Smooth muscle cell (in vitro differentiated cells): ENCODE data around the gene ZNF454. TPM values are rescaled to one million over a fixed set of nuclear protein-coding genes. Genes with fewer than 3 reads are reported as not detected.

ENCODE experiments used
- DNase-seq: peaks from one replicate; lab custom pipeline; 2025; ENCODE audit not compliant: unreplicated experiment; lab: John Stamatoyannopoulos, UW
- H2AFZ ChIP-seq: fragments of 200-600 bp; sonication (generic); 2 replicates; pipeline ENCODE4 v1.6.0; 2016; ENCODE audit warnings: antibody characterized with exemption, low read depth, mild to moderate bottlenecking
- H3F3A ChIP-seq: fragments of 200-600 bp; sonication (generic); 2 replicates; pipeline ENCODE4 v1.6.0; 2017; ENCODE audit warnings: antibody characterized with exemption, low read depth
- H3K27ac ChIP-seq: fragments of 200-600 bp; sonication (generic); 2 replicates; pipeline ENCODE4 v1.5.1; 2016; ENCODE audit warnings: low read depth, mild to moderate bottlenecking
- H3K27me3 ChIP-seq: fragments of 200-600 bp; sonication (generic); 2 replicates; pipeline ENCODE4 v1.6.1; 2016; ENCODE audit warnings: low read depth, mild to moderate bottlenecking
- H3K36me3 ChIP-seq: fragments of 200-600 bp; sonication (generic); 2 replicates; pipeline ENCODE4 v1.5.1; 2016; ENCODE audit warnings: low read depth
- H3K4me1 ChIP-seq: fragments of 200-600 bp; sonication (generic); 2 replicates; pipeline ENCODE4 v1.5.1; 2016; ENCODE audit warnings: low read depth
- H3K4me2 ChIP-seq: fragments of 200-600 bp; sonication (generic); 2 replicates; pipeline ENCODE4 v1.6.0; 2016; ENCODE audit warnings: mild to moderate bottlenecking
- H3K4me3 ChIP-seq: fragments of 200-600 bp; sonication (generic); 2 replicates; pipeline ENCODE4 v1.5.1; 2016; ENCODE audit warnings: mild to moderate bottlenecking
- H3K79me2 ChIP-seq: fragments of 200-600 bp; sonication (generic); 2 replicates; pipeline ENCODE4 v1.6.0; 2016; ENCODE audit warnings: low read depth, mild to moderate bottlenecking
- H3K9ac ChIP-seq: fragments of 200-600 bp; sonication (generic); 2 replicates; pipeline ENCODE4 v1.6.0; 2016; ENCODE audit warnings: low read depth
- H3K9me3 ChIP-seq: fragments of 200-600 bp; sonication (generic); replicated peaks from 2 replicates; pipeline ENCODE4 v1.5.1; 2016; ENCODE audit warnings: low read depth
- H4K20me1 ChIP-seq: fragments of 200-600 bp; sonication (generic); 2 replicates; pipeline ENCODE4 v1.6.0; 2016; ENCODE audit warnings: low read depth
- CTCF ChIP-seq: fragments of 200-600 bp; sonication (generic); IDR thresholded peaks from 2 replicates; pipeline ENCODE4 v1.5.1; 2017; ENCODE audit warnings: borderline replicate concordance, mild to moderate bottlenecking, antibody characterized with exemption; ENCODE audit not compliant: insufficient read depth, poor library complexity, severe bottlenecking
- WGBS: methylation state at CpG from one replicate; pipeline ENCODE4 v1.1.7; 2016; ENCODE audit warnings: low lambda C conversion rate; 5-methylcytosine and 5-hydroxymethylcytosine counted together
- polyA plus RNA-seq: library from polyadenylated mRNA; unstranded; fragments of >200 nt; fragmentation: Nextera tagmentation; extraction: Ambion mirVana; gene quantifications from 2 replicates; pipeline ENCODE4 v1.2.1, GENCODE V29; 2016
- total RNA-seq: library from RNA; depleted of rRNA; stranded (reverse); fragments of >200 nt; gene quantifications from 2 replicates; pipeline ENCODE4 v1.2.3, GENCODE V29; 2014

The ZNF454 gene
- total and polyA plus RNA-seq, 2 experiments from 2014 or later = 0.17 TPM; not detected in 1

- DNase-seq = no peak
- no peaks in the 10 kb centered on the region for H3K27me3 ChIP-seq
- H3F3A ChIP-seq = no peaks in the 10 kb centered on the region
- peaks cover 16% of the 10 kb centered on the region for H3K36me3 ChIP-seq
- no peak overlapping the region for H3K4me3 ChIP-seq
- no peaks in the 10 kb centered on the region for H3K4me1 ChIP-seq
- H3K27ac ChIP-seq = no peak overlapping the region
- TF ChIP-seq CTCF = no peak
- no peaks in the 10 kb centered on the region for H3K79me2 ChIP-seq
- no peak overlapping the region for H3K4me2 ChIP-seq
- no peaks in the 10 kb centered on the region for H4K20me1 ChIP-seq
- 76% methylated on average over 3 of the region's 3 CpGs for WGBS
- no peak overlapping the region for H2AFZ ChIP-seq
- H3K9ac ChIP-seq = no peak overlapping the region
- peaks cover 7% of the 10 kb centered on the region for H3K9me3 ChIP-seq
These were observed 38.1 kb upstream of the ZNF454 start for GRCh38 chr5:178902849-178903248.

DNA sequence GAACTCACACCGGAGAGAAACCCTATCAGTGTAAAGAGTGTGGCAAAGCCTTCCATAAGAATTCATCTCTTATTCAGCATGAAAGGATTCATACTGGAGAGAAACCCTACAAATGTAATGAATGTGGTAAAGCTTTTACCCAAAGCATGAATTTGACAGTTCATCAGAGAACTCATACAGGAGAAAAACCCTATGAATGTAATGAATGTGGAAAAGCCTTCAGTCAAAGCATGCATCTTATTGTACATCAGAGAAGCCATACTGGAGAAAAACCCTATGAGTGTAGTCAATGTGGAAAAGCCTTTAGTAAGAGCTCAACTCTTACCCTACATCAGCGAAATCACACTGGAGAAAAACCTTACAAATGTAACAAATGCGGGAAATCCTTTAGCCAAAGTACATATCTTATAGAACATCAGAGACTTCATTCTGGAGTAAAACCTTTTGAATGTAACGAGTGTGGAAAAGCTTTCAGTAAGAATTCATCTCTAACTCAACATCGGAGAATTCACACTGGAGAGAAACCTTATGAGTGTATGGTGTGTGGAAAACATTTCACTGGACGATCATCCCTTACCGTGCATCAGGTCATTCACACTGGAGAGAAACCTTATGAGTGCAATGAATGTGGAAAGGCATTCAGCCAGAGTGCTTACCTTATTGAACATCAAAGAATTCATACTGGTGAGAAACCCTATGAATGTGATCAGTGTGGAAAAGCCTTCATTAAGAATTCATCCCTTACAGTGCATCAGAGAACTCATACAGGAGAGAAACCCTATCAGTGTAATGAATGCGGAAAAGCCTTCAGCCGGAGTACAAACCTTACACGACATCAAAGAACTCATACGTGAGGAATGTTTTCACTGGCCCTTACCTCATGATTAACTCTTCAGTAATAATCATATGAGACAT is 8.9 kb upstream of the ZNF454 start:
- no peak overlapping the region for H2AFZ ChIP-seq

GRCh38 chr5:178941361-178941760 is 363 bp downstream of the ZNF454 start:
- Histone ChIP-seq H3K4me2 (no peak overlapping the region), H3K9ac (no peak overlapping the region), H3K27ac (no peak overlapping the region), H2AFZ (no peak overlapping the region), H3K9me3 (peaks cover 9% of the 10 kb centered on the region), H3K4me3 (no peak overlapping the region), H4K20me1 (no peaks in the 10 kb centered on the region), H3K36me3 (no peaks in the 10 kb centered on the region), H3K27me3 (no peaks in the 10 kb centered on the region), H3K79me2 (no peaks in the 10 kb centered on the region), H3F3A (no peaks in the 10 kb centered on the region), H3K4me1 (no peaks in the 10 kb centered on the region)
- 99% methylated on average over 22 of the region's 23 CpGs for WGBS
- no peak for DNase-seq
- no peak for TF ChIP-seq CTCF

More for the DNA sequence above, 8.9 kb upstream of the ZNF454 start:
- Histone ChIP-seq H3K4me2 (no peak overlapping the region), H3K4me1 (no peaks in the 10 kb centered on the region), H4K20me1 (no peaks in the 10 kb centered on the region), H3K9me3 (peaks cover 68% of the 10 kb centered on the region), H3F3A (peaks cover 8% of the 10 kb centered on the region), H3K79me2 (no peaks in the 10 kb centered on the region), H3K27ac (no peak overlapping the region), H3K9ac (no peak overlapping the region), H3K4me3 (no peak overlapping the region), H3K27me3 (no peaks in the 10 kb centered on the region), H3K36me3 (no peaks in the 10 kb centered on the region)
- 91% methylated on average over 11 of the region's 11 CpGs for WGBS
- TF ChIP-seq CTCF = no peak
- DNase-seq = no peak
